IgD-negative memory B cell (primary cell): ENCODE data around the gene NDE1. TPM values are rescaled to one million over a fixed set of nuclear protein-coding genes. Genes with fewer than 3 reads are reported as not detected.

Experiments
- H3K27ac Mint-ChIP-seq, 3 donors: one replicate each; pipeline ENCODE4 v1.8.0; 2020 to 2022; ENCODE audit warnings: mild to moderate bottlenecking in 3 of 3, mixed read lengths in 3 of 3, moderate library complexity in 1 of 3
- H3K27me3 Mint-ChIP-seq: one replicate; pipeline ENCODE4 v1.8.0; 2021; ENCODE audit warnings: mixed read lengths
- H3K36me3 Mint-ChIP-seq: one replicate; pipeline ENCODE4 v1.8.0; 2020; ENCODE audit warnings: mild to moderate bottlenecking, mixed read lengths
- H3K4me1 Mint-ChIP-seq, 3 donors: one replicate each; pipeline ENCODE4 v1.8.0; 2020 to 2022; ENCODE audit warnings: mixed read lengths in 3 of 3, mild to moderate bottlenecking in 1 of 3
- H3K4me3 Mint-ChIP-seq, 4 donors: one replicate each; pipeline ENCODE4 v1.8.0; 2020 to 2022; ENCODE audit warnings: mild to moderate bottlenecking in 4 of 4, mixed read lengths in 4 of 4, moderate library complexity in 3 of 4
- H3K9me3 Mint-ChIP-seq, 3 donors: one replicate each; pipeline ENCODE4 v1.8.0; 2020 to 2021; ENCODE audit warnings: mixed read lengths in 3 of 3, mild to moderate bottlenecking in 1 of 3
- polyA plus RNA-seq: library from polyadenylated mRNA; unstranded; fragments of 300-500 nt; fragmentation: Illumina TruSeq; gene quantifications from one replicate; pipeline ENCODE4 v1.2.3, GENCODE V29; 2021

Gene NDE1
- polyA plus RNA-seq, 1 donor from 2014 or later = 79.2 TPM

DNA sequence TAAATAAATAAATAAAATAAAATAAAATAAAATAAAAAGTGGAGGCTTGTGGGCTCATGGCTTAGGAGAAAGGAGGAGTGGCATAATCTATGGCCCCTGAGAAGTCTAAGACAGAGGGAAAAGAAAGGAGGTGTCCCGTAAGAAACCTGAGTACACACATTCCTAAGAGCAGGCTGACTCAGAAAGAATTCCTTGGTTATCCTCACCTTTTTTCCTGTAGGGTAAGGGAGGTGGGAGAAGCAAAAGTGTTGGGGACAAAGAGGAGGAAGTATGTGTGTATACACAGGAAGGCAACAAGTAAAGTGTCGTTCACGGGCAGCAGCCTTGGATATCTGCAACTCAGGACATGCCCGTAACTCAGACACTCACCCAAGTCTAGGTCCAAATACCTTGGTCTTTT is 36.4 kb upstream of the NDE1 start:
- Mint-ChIP-seq H3K4me3 (no peak overlapping the region), H3K4me1 (no peaks in the 10 kb centered on the region), H3K36me3 (peaks cover 4% of the 10 kb centered on the region), H3K9me3 (no peaks in the 10 kb centered on the region), H3K27me3 (no peaks in the 10 kb centered on the region), H3K27ac (no peak overlapping the region)

DNA sequence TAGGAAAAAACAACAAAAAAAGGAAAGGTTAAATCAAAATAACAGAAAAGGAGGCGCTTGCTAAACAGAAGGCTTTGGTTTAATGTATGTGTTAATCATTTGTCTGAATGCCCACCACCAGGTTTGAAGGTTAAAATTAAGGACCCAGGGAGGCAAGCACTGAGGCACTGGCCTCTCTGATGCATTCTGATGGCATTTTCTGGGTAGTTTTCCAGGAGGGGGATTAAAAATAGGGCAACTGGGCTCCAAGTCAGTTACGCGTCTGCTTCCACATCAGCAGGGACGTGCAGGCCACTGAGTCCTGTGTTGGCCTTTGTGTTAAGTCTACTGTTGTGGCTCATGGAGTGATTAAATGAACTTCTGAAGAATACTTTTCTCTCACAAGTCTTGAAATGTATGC is 34.0 kb upstream of the NDE1 start:
- Mint-ChIP-seq H3K36me3 (peaks cover 4% of the 10 kb centered on the region), H3K27me3 (no peaks in the 10 kb centered on the region), H3K4me1 (peaks cover 0 to 2% (median 0%) of the 10 kb centered on the region in 3 donors), H3K27ac (no peak overlapping the region), H3K9me3 (no peaks in the 10 kb centered on the region), H3K4me3 (no peak overlapping the region)

DNA sequence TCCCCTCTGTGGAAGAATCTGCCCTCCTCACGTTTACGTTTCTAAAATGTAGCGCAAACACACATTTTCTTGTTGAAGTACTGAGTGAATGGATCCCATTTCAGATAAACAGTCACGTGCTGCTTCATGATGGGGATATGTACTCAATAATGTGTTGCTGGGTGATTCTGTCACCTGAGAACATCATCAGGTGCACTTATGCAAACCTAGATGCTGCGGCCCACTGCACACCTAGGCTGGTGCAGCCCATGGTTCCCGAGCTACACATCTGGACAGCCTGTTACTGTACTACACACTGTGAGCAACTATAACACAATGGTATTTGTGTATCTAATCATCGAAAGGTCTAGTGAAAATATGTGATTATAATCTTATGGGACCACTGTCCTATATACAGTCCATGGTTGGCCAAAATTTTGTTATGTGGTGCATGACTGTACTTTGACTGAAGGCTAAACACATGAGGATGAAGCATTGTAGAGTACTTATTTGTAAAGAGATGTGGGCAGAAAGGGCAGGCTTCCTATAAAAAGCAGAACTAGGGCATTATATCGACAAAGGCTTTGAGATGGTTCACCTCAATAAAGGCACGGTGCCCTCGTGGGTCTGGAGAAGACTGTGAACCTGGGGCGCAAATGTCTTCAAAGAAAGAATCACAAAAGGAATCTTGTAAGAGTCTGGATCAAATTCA is 33.4 kb upstream of the NDE1 start:
- Mint-ChIP-seq H3K27ac (peak overlapping the region in 1 of 3 donors; percentile 72), H3K4me1 (peaks cover 0 to 2% (median 0%) of the 10 kb centered on the region in 3 donors), H3K27me3 (no peaks in the 10 kb centered on the region), H3K9me3 (no peaks in the 10 kb centered on the region), H3K36me3 (peaks cover 4% of the 10 kb centered on the region), H3K4me3 (no peak overlapping the region)

DNA sequence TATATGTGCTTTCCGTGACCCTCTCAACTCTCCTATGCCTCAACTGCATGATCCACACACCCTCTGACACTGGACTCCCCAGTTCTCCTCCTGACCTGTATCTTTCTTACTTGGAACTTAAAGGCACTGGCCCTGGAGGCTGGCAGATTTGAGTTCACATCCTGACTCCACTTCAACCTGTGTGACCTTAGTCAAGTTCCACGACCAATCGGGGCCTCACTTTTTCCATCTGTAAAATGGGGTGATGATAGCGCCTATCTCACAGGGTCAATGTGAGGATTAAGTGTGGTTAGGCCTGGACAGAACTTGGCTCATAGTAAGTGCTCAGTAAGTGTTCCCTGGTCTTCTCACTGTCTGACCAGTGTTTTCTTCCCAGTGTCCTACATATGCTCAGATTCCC is 32.1 kb upstream of the NDE1 start:
- Mint-ChIP-seq H3K4me3 (no peak overlapping the region), H3K9me3 (no peaks in the 10 kb centered on the region), H3K4me1 (peaks cover 0 to 4% (median 0%) of the 10 kb centered on the region in 3 donors), H3K27ac (no peak overlapping the region), H3K27me3 (no peaks in the 10 kb centered on the region), H3K36me3 (peaks cover 4% of the 10 kb centered on the region)

DNA sequence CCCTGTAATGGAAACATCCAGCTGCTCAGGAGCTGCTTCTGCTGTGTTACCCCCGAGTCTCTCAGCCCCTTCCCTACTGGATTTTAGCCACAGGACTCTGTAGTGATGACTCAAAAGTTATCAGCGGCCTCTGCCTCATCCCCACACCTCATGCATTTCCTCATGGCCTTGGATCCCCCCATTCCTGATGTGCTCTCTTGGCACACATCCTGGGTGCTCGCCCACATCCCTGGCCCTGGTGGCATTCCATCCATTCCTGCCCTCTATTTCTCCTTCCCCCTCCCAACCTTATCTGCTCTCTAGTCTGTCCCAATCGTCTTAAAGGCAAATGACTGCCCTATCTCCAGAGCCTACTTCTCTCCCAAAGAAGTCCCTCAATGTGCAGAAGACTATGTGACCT is 31.7 kb upstream of the NDE1 start:
- Mint-ChIP-seq H3K27ac (peak overlapping the region in 2 of 3 donors; percentile 53 to 82), H3K4me3 (no peak overlapping the region), H3K27me3 (no peaks in the 10 kb centered on the region), H3K4me1 (peaks cover 0 to 4% (median 0%) of the 10 kb centered on the region in 3 donors), H3K9me3 (no peaks in the 10 kb centered on the region), H3K36me3 (peaks cover 4% of the 10 kb centered on the region)

DNA sequence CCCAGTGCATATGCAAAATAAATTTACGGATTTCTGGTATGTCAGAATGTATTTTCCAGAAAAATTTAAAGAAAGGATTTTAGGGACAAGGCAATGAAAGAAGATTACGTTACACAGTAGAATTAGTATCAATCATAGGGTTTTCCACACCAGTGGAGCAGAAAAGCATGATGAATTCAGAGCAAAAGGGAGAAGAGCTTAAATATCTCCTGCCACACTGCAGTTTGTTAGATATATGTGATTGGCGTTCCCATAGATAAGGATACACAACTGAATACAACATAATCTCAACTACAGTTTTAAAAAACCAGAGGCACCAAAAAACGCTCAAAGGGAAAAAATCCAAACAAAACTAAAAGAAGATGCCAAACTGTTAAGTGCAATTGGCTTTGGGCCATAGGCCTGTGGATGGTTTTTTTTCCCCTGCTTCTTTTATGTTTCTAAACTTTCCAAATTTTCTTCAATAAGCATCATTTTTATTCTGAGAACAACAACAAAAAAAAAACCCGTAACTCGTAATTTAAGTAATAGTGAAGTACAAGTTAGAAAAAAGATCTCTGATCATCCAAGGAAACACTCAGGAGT is 29.3 kb upstream of the NDE1 start:
- Mint-ChIP-seq H3K36me3 (no peaks in the 10 kb centered on the region), H3K4me3 (no peak overlapping the region), H3K4me1 (peaks cover 0 to 4% (median 3%) of the 10 kb centered on the region in 3 donors), H3K9me3 (no peaks in the 10 kb centered on the region), H3K27me3 (no peaks in the 10 kb centered on the region), H3K27ac (peak overlapping the region; percentile 25 to 85 (median 64))

DNA sequence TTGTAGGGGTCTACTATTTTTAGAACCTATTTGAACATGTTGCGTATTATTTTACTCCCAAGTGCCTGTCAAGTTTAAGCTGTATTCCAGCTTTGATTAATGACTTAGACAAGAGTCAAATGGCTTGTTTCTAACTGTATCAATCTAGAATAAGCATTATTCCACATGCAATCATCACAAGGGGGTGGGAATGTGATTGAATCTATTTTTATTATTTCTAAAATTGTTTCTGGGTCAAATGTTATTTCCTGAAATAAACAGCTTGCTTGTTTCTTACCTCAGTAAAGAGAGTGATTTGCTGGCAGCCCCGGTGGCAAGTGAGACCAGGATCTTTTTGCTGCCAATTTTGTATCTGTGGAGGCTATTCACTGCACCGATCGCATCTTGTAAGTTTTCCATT is 28.6 kb upstream of the NDE1 start:
- no peak overlapping the region for H3K27ac Mint-ChIP-seq
- H3K4me3 Mint-ChIP-seq = no peak overlapping the region

DNA sequence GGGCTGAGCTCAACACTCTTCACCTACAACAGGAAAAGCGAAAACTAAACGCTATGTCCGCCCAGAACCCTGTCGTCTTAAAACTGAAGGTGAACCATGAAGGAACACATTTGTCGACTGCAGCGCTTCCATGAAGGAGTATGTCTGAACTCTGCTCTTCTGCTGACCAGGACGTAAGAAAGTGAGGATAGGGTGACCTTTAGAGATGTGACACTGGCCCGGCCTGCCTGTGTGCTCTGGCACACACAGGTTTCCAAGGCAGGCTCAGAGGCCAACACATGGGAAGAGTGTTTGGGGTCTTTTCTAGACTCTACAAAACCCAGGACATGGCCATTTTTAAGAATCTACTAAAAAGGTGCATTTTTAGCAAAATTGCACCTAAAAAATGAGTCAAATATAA is 28.2 kb upstream of the NDE1 start:
- Mint-ChIP-seq H3K36me3 (no peaks in the 10 kb centered on the region), H3K4me1 (peaks cover 0 to 5% (median 4%) of the 10 kb centered on the region in 3 donors), H3K4me3 (no peak overlapping the region), H3K27me3 (no peaks in the 10 kb centered on the region), H3K27ac (no peak overlapping the region), H3K9me3 (no peaks in the 10 kb centered on the region)

More for the DNA sequence above, 28.6 kb upstream of the NDE1 start:
- Mint-ChIP-seq H3K4me1 (peaks cover 0 to 5% (median 4%) of the 10 kb centered on the region in 3 donors), H3K36me3 (no peaks in the 10 kb centered on the region), H3K9me3 (no peaks in the 10 kb centered on the region), H3K27me3 (no peaks in the 10 kb centered on the region)

DNA sequence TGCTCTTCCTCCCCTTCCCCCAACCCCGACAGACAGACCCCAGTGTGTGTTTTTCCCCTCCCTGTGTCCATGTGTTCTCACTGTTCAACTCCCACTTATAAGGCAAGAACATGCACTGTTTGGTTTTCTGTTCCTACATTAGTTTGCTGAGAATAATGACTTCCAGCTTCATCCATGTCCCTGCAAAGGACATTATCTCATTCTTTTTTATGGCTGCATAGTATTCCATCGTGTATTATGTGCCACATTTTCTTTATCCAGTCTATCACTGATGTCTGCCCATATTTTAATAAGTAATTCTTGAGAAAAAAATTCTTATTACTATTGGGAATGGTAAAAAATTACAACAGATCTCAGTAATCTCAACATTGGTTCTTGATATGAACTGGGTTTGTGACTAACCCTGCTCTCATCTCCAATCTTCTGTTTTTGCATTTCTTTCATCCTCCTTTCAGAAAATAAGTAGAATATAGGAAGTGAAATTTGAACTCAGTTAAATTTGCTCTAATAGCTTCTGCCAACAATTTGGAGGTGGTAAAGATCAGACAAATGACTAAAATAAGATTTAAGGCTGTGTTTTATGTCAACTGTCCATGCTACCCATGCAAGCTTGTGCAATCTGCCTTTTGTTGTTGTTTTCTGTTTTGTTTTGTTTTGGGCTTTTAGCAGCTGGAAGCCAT is 18.2 kb upstream of the NDE1 start:
- Mint-ChIP-seq H3K4me3 (peak overlapping the region; percentile 23 to 80 (median 53)), H3K36me3 (peaks cover 12% of the 10 kb centered on the region), H3K9me3 (no peaks in the 10 kb centered on the region), H3K27me3 (no peaks in the 10 kb centered on the region), H3K27ac (peak overlapping the region; percentile 76 to 90 (median 81)), H3K4me1 (peaks cover 54 to 60% (median 59%) of the 10 kb centered on the region in 3 donors)

DNA sequence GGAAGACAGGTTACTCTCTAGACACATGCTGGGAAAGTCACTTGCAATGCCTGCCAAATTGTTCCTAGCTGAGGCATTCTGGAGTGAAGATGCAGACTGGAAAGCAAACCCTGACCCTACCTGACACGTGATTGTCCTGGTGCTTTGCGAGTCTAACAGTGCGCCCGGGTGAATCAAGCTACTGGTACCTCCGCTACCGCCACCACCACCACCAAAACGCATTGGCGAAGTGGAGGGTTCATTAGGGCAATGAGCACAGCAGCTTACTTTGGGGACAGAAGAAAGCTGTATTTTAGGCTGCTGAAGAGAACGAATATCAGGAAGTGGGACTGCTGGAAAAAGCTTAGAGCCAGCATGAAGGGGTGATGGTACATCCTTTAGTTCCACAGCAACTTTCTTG is 14.1 kb upstream of the NDE1 start:
- H3K36me3 Mint-ChIP-seq = peaks cover 11% of the 10 kb centered on the region
- peak overlapping the region; percentile 76 to 94 (median 90) for H3K4me3 Mint-ChIP-seq
- peak overlapping the region; percentile 98 for H3K27ac Mint-ChIP-seq
- no peaks in the 10 kb centered on the region for H3K27me3 Mint-ChIP-seq
- H3K9me3 Mint-ChIP-seq = no peaks in the 10 kb centered on the region
- H3K4me1 Mint-ChIP-seq = peaks cover 55 to 68% (median 60%) of the 10 kb centered on the region in 3 donors

DNA sequence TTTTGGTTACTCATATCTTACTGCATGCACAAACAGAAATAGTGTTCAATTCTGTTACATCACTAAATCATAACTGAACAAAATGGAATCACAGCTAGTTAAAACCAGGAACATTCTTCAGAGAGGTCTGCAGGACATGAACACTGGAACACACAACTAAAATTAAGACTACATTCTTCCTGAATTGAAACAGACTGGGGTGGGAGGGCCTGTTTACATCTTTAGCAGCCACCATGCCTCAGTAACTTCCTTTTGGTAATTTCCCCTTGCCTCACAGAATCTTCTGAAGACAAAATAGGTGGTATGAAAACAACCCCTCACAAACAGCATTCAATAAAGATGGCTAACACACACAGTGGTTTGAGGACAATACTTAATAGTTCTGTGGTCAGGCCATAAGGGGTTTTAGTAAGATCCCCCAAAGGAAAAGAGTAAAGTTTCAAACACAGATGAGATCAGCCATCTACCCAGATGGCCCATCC is 13.6 kb upstream of the NDE1 start:
- H3K27ac Mint-ChIP-seq = peak overlapping the region; percentile 98
- H3K4me3 Mint-ChIP-seq = peak overlapping the region; percentile 76 to 94 (median 90)
- peaks cover 11% of the 10 kb centered on the region for H3K36me3 Mint-ChIP-seq
- no peaks in the 10 kb centered on the region for H3K27me3 Mint-ChIP-seq
- H3K9me3 Mint-ChIP-seq = no peaks in the 10 kb centered on the region
- peaks cover 55 to 70% (median 65%) of the 10 kb centered on the region in 3 donors for H3K4me1 Mint-ChIP-seq

DNA sequence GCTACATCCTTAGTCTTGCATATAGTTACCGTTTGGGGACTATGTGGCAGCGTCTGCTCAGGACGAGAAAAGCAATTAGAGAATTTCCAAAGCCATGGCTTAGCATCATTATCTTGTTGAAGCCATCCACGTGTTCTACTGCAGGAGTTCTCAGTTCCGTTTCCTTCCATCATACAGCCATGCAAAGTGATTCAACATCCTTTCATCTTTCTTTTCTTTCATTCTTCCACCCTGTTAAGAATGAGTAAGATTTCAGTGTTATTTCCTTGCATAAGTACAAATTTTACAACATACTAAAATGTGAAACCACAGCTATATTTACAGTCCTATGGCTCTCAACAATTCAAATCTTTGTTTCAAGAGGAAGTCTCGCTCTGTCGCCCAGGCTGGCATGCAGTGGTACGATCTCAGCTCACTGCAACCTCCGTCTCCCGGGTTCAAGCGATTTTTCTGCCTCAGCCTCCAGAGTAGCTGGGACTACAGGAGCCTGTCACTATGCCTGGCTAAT is 10.9 kb upstream of the NDE1 start:
- peaks cover 44 to 61% (median 61%) of the 10 kb centered on the region in 3 donors for H3K4me1 Mint-ChIP-seq
- no peaks in the 10 kb centered on the region for H3K9me3 Mint-ChIP-seq
- H3K27ac Mint-ChIP-seq = peak overlapping the region; percentile 94 to 99 (median 98)
- H3K36me3 Mint-ChIP-seq = peaks cover 5% of the 10 kb centered on the region
- no peaks in the 10 kb centered on the region for H3K27me3 Mint-ChIP-seq
- peak overlapping the region; percentile 71 to 87 (median 80) for H3K4me3 Mint-ChIP-seq

DNA sequence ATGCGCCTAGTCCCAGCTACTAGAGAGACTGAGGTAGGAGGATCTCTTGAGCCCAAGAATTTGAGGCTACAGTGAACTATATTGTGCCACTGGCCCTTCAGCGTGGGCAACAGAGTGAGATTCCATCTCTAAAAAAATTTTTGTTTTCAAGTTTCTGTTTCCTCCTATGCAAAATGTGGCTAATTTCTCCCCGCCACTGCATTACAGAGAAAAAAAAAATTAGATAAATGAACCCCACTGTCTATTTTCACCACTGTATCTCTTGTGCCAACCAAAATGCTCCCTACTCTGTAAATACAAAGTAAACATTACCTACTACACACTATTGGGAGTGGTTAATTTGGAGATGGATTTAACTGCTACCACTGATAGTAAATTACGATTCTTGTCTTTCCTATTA is 9.1 kb upstream of the NDE1 start:
- Mint-ChIP-seq H3K4me1 (peaks cover 35 to 52% (median 50%) of the 10 kb centered on the region in 3 donors), H3K9me3 (no peaks in the 10 kb centered on the region), H3K27ac (peak overlapping the region; percentile 98 to 100 (median 99)), H3K36me3 (peaks cover 5% of the 10 kb centered on the region), H3K27me3 (no peaks in the 10 kb centered on the region), H3K4me3 (peak overlapping the region; percentile 92 to 100 (median 98))

DNA sequence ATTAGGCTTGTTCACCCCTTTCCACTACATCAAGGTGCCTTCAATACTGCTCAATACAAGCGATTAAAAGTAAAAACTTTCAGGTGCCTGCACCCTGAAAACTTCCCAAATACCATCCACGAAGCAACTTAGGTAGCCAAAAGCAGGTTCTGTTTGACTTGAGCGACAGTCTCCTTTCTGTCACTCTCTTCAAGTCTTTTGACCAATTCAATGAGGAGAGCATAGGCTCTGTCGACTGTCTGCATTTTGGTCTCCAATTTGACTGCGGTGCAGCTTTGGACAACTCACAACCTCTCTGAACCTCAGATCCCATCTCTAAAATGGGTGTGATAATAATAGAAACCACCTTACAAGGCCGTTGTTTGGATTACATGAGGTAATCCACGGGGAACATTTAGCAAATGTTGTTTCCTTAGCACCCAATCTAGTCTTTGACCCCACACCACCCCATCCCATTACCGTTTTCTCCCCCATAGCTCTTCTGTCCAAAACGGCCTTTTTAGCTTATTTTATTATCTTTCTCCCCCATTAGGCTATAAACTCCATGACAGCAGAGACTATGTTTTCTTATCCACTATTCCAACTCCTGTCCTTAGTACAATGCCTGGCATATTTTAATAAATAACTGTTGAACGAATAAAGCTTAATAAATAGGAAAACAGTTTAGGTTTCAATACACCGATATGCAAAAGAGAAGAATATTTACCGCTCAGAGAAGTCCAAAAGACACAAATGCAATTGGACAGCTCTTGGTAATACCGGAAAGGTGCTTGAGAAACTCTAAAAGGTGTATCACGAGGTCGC is 8.1 kb upstream of the NDE1 start:
- peak overlapping the region; percentile 92 to 100 (median 98) for H3K4me3 Mint-ChIP-seq
- no peaks in the 10 kb centered on the region for H3K9me3 Mint-ChIP-seq
- no peaks in the 10 kb centered on the region for H3K27me3 Mint-ChIP-seq
- H3K27ac Mint-ChIP-seq = peak overlapping the region; percentile 98 to 100 (median 99)
- H3K36me3 Mint-ChIP-seq = peaks cover 2% of the 10 kb centered on the region
- H3K4me1 Mint-ChIP-seq = peaks cover 27 to 43% (median 42%) of the 10 kb centered on the region in 3 donors
